GM12892 (cell line): ENCODE results near the gene CEACAM5.
"Not testable (repeated sequence)": the region's sequence is repeated elsewhere in the genome, so short reads cannot be mapped to it uniquely, and the experiment has no call there.

ENCODE experiments used
- POLR2A ChIP-seq: IDR thresholded peaks from 2 replicates; pipeline ENCODE4 v1.6.1; 2011; ENCODE audit warnings: low read depth, low read length, control low read depth
- POLR2AphosphoS5 ChIP-seq: IDR thresholded peaks from 2 replicates; pipeline ENCODE4 v1.6.1; 2011; ENCODE audit warnings: low read depth, low read length, control low read depth
- TAF1 ChIP-seq: IDR thresholded peaks from 2 replicates; pipeline ENCODE4 v1.6.1; 2011; ENCODE audit warnings: low read depth, mild to moderate bottlenecking, control low read depth, low read length, borderline replicate concordance

DNA sequence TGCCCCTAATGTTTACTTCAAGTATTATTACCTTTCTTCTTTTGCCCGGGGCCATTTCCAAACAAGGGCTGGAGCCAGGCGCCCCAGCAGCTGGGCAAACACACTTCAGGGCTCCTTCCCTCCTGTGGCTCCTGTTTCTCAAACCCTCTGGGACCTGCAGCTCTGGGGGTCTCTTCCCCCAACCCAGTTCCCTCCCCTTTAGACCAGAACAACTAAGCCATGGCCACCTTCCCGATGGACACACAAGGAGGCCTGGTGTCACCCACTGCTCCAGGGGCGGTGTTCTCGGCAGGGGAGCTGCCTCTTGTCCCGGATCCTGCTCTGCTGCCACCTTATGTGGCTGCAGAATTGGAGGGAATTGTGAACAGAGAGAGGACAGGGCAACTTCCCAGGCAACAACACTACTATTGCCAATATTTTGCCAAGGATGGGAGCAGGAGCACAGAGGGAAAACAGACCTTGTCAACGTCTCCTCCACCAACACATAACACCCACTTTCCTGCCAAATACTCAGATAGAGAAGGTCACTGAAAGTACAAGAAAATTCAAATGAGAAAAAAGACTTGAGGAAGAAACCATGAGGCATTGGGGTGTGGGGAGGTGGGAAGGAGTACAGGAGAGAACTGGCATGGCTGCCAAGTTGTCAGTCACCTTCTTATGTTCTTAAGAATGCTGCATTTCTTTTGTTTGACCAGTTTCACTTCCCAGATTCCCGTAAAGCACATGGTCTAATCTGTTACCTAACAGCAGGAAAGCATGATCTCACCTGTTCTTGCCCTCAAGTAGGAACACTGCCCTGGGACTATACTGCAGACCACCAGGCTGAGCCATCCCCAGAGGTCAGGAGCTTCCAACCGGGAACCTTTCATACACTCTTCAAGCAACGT, 42.1 kb downstream of the CEACAM5 start:
- TF ChIP-seq TAF1, POLR2A, POLR2AphosphoS5: not testable (repeated sequence)
